Liver (tissue), 9 donors: ENCODE measurements around the gene CDC6. TPM values are rescaled to one million over a fixed set of nuclear protein-coding genes. Genes with fewer than 3 reads are reported as not detected.

Source experiments
- DNase-seq: peaks from one replicate; pipeline ENCODE4 v3.0.0-alpha.2; 2017; ENCODE audit warnings: low spot score
- H3K27ac ChIP-seq, 2 donors: one replicate each; pipeline ENCODE4 v1.7.0; 2013; ENCODE audit warnings: inconsistent platforms in 2 of 2, low read length in 2 of 2, control low read depth in 1 of 2, low read depth in 1 of 2, mild to moderate bottlenecking in 1 of 2
- H3K27me3 ChIP-seq, 4 donors: one replicate each; pipeline versions ENCODE4 v1.6.1 to v1.7.0; 2013; ENCODE audit warnings: low read length in 3 of 4, inconsistent platforms in 1 of 4, mild to moderate bottlenecking in 1 of 4, moderate library complexity in 1 of 4; ENCODE audit not compliant: control insufficient read depth in 4 of 4, insufficient read depth in 4 of 4
- H3K36me3 ChIP-seq, 4 donors: one replicate each; pipeline versions ENCODE4 v1.6.1 to v1.7.0; 2013; ENCODE audit warnings: low read length in 3 of 4, mild to moderate bottlenecking in 3 of 4, low read depth in 1 of 4, moderate library complexity in 1 of 4; ENCODE audit not compliant: control insufficient read depth in 4 of 4, insufficient read depth in 3 of 4
- H3K4me1 ChIP-seq, 4 donors: one replicate each; pipeline versions ENCODE4 v1.6.1 to v1.7.0; 2013; ENCODE audit warnings: low read length in 3 of 4, mild to moderate bottlenecking in 3 of 4, moderate library complexity in 1 of 4; ENCODE audit not compliant: control insufficient read depth in 4 of 4, insufficient read depth in 4 of 4
- H3K4me3 ChIP-seq, 3 donors: one replicate each; pipeline versions ENCODE4 v1.6.1 to v1.7.0; 2013; ENCODE audit warnings: low read length in 3 of 3, control low read depth in 1 of 3, low read depth in 1 of 3, mild to moderate bottlenecking in 1 of 3
- H3K9ac ChIP-seq, 2 donors: one replicate each; pipeline ENCODE4 v1.7.0; 2013; ENCODE audit warnings: low read length in 2 of 2, mild to moderate bottlenecking in 2 of 2, moderate library complexity in 2 of 2, control low read depth in 1 of 2, low read depth in 1 of 2
- H3K9me3 ChIP-seq, 4 donors: one replicate each; pipeline versions ENCODE4 v1.6.1 to v1.7.0; 2013; ENCODE audit warnings: low read length in 3 of 4; ENCODE audit not compliant: control insufficient read depth in 4 of 4
- EGR1 ChIP-seq, 2 donors: IDR thresholded peaks; 2 replicates each; pipeline ENCODE4 v1.6.1; 2016 to 2018; ENCODE audit warnings: antibody characterized with exemption in 2 of 2, low read depth in 2 of 2
- FOXA1 ChIP-seq: IDR thresholded peaks from 2 replicates; pipeline ENCODE4 v1.6.1; 2016; ENCODE audit warnings: antibody characterized with exemption
- FOXA2 ChIP-seq: IDR thresholded peaks from 2 replicates; pipeline ENCODE4 v1.6.1; 2016; ENCODE audit warnings: antibody characterized with exemption
- GABPA ChIP-seq, 2 donors: IDR thresholded peaks in 1 of 2; conservative IDR thresholded peaks in 1 of 2; 2 replicates each; pipeline ENCODE4 v1.6.1; 2016; ENCODE audit warnings: antibody characterized with exemption in 2 of 2, mild to moderate bottlenecking in 1 of 2, moderate library complexity in 1 of 2
- HNF4A ChIP-seq, 2 donors: conservative IDR thresholded peaks; 2 replicates each; pipeline ENCODE4 v1.6.1; 2016; ENCODE audit warnings: antibody characterized with exemption in 2 of 2, mild to moderate bottlenecking in 2 of 2
- HNF4G ChIP-seq: IDR thresholded peaks from 2 replicates; pipeline ENCODE4 v1.6.1; 2016; ENCODE audit warnings: antibody characterized with exemption
- JUND ChIP-seq, 2 donors: IDR thresholded peaks; 2 replicates each; pipeline ENCODE4 v1.6.1; 2016; ENCODE audit warnings: antibody characterized with exemption in 2 of 2
- NR2F2 ChIP-seq: IDR thresholded peaks from 2 replicates; pipeline ENCODE4 v1.6.1; 2016; ENCODE audit warnings: antibody characterized with exemption
- RAD21 ChIP-seq, 2 donors: IDR thresholded peaks; 2 replicates each; pipeline ENCODE4 v1.6.1; 2016; ENCODE audit warnings: antibody characterized with exemption in 2 of 2, mild to moderate bottlenecking in 2 of 2
- RXRA ChIP-seq, 2 donors: IDR thresholded peaks; 2 replicates each; pipeline ENCODE4 v1.6.1; 2017 to 2018; ENCODE audit warnings: antibody characterized with exemption in 2 of 2, mild to moderate bottlenecking in 1 of 2
- SP1 ChIP-seq: IDR thresholded peaks from 2 replicates; pipeline ENCODE4 v1.6.1; 2018; ENCODE audit warnings: antibody characterized with exemption, mild to moderate bottlenecking
- TAF1 ChIP-seq: conservative IDR thresholded peaks from 2 replicates; pipeline ENCODE4 v1.6.1; 2016; ENCODE audit warnings: antibody characterized with exemption, mild to moderate bottlenecking
- YY1 ChIP-seq: IDR thresholded peaks from 2 replicates; pipeline ENCODE4 v1.6.1; 2016; ENCODE audit warnings: antibody characterized with exemption, mild to moderate bottlenecking
- WGBS: extraction: QIAGEN DNeasy Blood & Tissue Kit; methylation state at CpG from one replicate; pipeline ENCODE4 v1.1.7; 2013; 5-methylcytosine and 5-hydroxymethylcytosine counted together
- polyA plus RNA-seq, 2 donors: library from polyadenylated mRNA; stranded (reverse) in 1 of 2; unstranded in 1 of 2; fragments of 200-250 nt in 1 of 2; fragments of >200 nt in 1 of 2; fragmentation: Nextera tagmentation in 1 of 2; extraction: Ambion mirVana in 1 of 2; gene quantifications; one replicate each; pipeline versions ENCODE4 v1.2.1 to v1.2.3, GENCODE V29; 2013 to 2015
- total RNA-seq, 2 donors: library from RNA; depleted of rRNA; stranded (reverse); fragments of >200 nt; gene quantifications; one replicate each; pipeline ENCODE4 v1.2.3, GENCODE V29; 2014
- TF ChIP-seq, protein P1 (sequence below): IDR thresholded peaks from 2 replicates; pipeline ENCODE4 v1.6.1; 2016; ENCODE audit warnings: antibody characterized with exemption
- TF ChIP-seq, protein P2 (sequence below): IDR thresholded peaks from 2 replicates; pipeline ENCODE4 v1.6.1; 2016; ENCODE audit warnings: antibody characterized with exemption
- TF ChIP-seq, protein P3 (sequence below): IDR thresholded peaks from 2 replicates; pipeline ENCODE4 v1.6.1; 2016; ENCODE audit warnings: antibody characterized with exemption
- TF ChIP-seq, protein P4 (sequence below): IDR thresholded peaks from 2 replicates; pipeline ENCODE4 v1.6.1; 2016; ENCODE audit warnings: antibody characterized with exemption, mild to moderate bottlenecking
- donor health status: healthy.
- donor health status: healthy.
- donor health status: healthy.
- donor health status: healthy.
- donor health status: healthy.

Gene CDC6
- total and polyA plus RNA-seq, 4 donors, result 0.54 to 16.5 (median 2.5) TPM

DNA sequence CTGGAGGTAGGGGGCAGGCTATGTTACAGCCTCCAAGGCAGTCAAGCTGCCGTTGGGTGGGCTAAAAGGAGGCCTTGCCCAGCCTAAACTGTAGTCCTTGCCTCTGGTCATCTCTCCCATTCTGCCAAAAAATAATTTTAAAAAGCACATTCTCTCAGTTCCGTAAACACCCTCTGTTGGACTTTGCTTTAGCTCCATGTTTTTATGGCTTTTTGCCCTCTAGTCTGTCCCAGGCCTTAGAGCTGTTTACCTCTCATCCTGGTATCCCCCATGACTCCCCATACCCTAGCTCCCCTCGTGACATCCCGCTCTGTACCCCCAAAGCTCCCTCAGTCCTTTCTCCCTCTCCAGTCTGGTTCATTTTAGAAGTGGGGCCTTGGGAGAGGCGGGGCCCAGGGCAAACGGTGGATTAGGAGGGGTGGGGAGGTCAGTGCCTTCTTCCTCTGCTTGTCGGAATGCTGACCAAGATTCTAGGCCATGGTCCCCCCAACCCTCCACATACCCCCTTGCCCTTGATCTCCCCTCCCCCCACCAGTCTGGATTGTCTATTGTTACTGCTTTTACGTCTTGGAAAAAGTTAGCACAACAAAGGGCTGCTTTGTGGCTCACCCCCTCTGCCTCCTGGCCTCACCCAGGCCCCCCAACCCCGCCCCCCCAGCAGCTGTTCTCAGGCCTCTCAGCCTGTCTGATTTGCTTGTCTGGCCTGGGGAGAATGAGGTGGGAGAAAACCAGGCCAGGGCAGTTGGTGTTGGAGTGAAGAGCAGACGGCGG lies 58.5 kb downstream of the CDC6 start:
- TF ChIP-seq YY1, result peak; percentile 17
- TF ChIP-seq, protein P1, sequence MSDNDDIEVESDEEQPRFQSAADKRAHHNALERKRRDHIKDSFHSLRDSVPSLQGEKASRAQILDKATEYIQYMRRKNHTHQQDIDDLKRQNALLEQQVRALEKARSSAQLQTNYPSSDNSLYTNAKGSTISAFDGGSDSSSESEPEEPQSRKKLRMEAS, result no peak
- TF ChIP-seq SP1, result no peak
- TF ChIP-seq NR2F2, result no peak
- TF ChIP-seq HNF4G, result peak; percentile 64
- TF ChIP-seq, protein P2, sequence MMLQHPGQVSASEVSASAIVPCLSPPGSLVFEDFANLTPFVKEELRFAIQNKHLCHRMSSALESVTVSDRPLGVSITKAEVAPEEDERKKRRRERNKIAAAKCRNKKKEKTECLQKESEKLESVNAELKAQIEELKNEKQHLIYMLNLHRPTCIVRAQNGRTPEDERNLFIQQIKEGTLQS, result no peak
- no peak for TF ChIP-seq GABPA (IDR thresholded peaks at IDR 0.05 in 1 of 2, conservative IDR thresholded peaks at IDR 0.05 in 1 of 2)
- peak; percentile 62 to 90 for TF ChIP-seq HNF4A (conservative IDR thresholded peaks at IDR 0.05)
- TF ChIP-seq RXRA (IDR thresholded peaks at IDR 0.05), result peak in 1 of 2 donors; percentile 2
- no peak for TF ChIP-seq FOXA2
- no peak for TF ChIP-seq TAF1
- TF ChIP-seq RAD21 (IDR thresholded peaks at IDR 0.05), result no peak
- no peak for TF ChIP-seq JUND (IDR thresholded peaks at IDR 0.05)
- TF ChIP-seq, protein P3, sequence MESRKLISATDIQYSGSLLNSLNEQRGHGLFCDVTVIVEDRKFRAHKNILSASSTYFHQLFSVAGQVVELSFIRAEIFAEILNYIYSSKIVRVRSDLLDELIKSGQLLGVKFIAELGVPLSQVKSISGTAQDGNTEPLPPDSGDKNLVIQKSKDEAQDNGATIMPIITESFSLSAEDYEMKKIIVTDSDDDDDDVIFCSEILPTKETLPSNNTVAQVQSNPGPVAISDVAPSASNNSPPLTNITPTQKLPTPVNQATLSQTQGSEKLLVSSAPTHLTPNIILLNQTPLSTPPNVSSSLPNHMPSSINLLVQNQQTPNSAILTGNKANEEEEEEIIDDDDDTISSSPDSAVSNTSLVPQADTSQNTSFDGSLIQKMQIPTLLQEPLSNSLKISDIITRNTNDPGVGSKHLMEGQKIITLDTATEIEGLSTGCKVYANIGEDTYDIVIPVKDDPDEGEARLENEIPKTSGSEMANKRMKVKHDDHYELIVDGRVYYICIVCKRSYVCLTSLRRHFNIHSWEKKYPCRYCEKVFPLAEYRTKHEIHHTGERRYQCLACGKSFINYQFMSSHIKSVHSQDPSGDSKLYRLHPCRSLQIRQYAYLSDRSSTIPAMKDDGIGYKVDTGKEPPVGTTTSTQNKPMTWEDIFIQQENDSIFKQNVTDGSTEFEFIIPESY, result peak; percentile 1
- TF ChIP-seq, protein P4, sequence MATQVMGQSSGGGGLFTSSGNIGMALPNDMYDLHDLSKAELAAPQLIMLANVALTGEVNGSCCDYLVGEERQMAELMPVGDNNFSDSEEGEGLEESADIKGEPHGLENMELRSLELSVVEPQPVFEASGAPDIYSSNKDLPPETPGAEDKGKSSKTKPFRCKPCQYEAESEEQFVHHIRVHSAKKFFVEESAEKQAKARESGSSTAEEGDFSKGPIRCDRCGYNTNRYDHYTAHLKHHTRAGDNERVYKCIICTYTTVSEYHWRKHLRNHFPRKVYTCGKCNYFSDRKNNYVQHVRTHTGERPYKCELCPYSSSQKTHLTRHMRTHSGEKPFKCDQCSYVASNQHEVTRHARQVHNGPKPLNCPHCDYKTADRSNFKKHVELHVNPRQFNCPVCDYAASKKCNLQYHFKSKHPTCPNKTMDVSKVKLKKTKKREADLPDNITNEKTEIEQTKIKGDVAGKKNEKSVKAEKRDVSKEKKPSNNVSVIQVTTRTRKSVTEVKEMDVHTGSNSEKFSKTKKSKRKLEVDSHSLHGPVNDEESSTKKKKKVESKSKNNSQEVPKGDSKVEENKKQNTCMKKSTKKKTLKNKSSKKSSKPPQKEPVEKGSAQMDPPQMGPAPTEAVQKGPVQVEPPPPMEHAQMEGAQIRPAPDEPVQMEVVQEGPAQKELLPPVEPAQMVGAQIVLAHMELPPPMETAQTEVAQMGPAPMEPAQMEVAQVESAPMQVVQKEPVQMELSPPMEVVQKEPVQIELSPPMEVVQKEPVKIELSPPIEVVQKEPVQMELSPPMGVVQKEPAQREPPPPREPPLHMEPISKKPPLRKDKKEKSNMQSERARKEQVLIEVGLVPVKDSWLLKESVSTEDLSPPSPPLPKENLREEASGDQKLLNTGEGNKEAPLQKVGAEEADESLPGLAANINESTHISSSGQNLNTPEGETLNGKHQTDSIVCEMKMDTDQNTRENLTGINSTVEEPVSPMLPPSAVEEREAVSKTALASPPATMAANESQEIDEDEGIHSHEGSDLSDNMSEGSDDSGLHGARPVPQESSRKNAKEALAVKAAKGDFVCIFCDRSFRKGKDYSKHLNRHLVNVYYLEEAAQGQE, result no peak
- Histone ChIP-seq H3K36me3 (peaks cover 0 to 4% (median 2%) of the 10 kb centered on the region in 4 donors), H3K4me3 (peak overlapping the region; percentile 49 to 89 (median 83)), H3K9ac (peak overlapping the region; percentile 25 to 43), H3K4me1 (peaks cover 45 to 84% (median 78%) of the 10 kb centered on the region in 4 donors), H3K27me3 (no peaks in the 10 kb centered on the region), H3K9me3 (no peaks in the 10 kb centered on the region), H3K27ac (peak overlapping the region; percentile 97 to 99)
- no peak for DNase-seq
- 23% methylated on average over 11 of the region's 11 CpGs for WGBS

DNA sequence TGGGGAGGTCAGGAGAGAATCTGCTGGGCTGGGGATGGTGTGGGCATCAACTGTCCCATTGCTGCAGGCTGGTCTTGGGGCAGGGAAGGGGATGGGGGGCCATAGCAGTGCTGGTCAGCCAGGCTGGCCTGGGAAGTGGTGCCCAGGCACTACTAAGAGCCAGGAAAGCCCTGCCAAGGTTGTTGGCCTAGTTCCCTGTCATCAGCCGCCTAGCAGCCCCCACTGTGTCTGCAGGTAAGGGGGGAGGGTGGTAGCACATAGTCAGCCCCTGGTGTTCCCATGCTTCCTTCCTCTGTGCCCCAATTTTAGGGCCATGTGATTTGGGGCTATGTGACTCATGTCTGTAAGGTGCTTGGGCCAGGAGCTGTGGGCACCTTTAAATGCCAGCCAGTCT lies 59.1 kb downstream of the CDC6 start:
- 16% methylated on average over 1 of the region's 1 CpG for WGBS
- Histone ChIP-seq H3K27me3 (no peaks in the 10 kb centered on the region), H3K9ac (peak overlapping the region in 1 of 2 donors; percentile 17), H3K4me1 (peaks cover 47 to 89% (median 83%) of the 10 kb centered on the region in 4 donors), H3K36me3 (peaks cover 0 to 4% (median 2%) of the 10 kb centered on the region in 4 donors), H3K9me3 (no peaks in the 10 kb centered on the region), H3K27ac (peak overlapping the region; percentile 97 to 99), H3K4me3 (no peak overlapping the region)
- TF ChIP-seq FOXA2 (no peak), FOXA1 (no peak), EGR1 (IDR thresholded peaks at IDR 0.05; ENCODE audit: low read depth in 2 of 2) (no peak), RXRA (IDR thresholded peaks at IDR 0.05) (no peak), RAD21 (IDR thresholded peaks at IDR 0.05) (no peak), HNF4G (no peak), YY1 (no peak), GABPA (IDR thresholded peaks at IDR 0.05 in 1 of 2, conservative IDR thresholded peaks at IDR 0.05 in 1 of 2) (no peak), TAF1 (no peak)
- TF ChIP-seq, protein P3, result no peak
- TF ChIP-seq, protein P4, result no peak
- TF ChIP-seq, protein P2, result no peak
- TF ChIP-seq, protein P1, result no peak
- DNase-seq, result no peak
